Liver (tissue), 9 donors: ENCODE measurements around the gene FAAH. TPM values are rescaled to one million over a fixed set of nuclear protein-coding genes. Genes with fewer than 3 reads are reported as not detected.

Experiments
- DNase-seq: peaks from one replicate; pipeline ENCODE4 v3.0.0-alpha.2; 2017; ENCODE audit warnings: low spot score
- H3K27ac ChIP-seq, 2 donors: one replicate each; pipeline ENCODE4 v1.7.0; 2013; ENCODE audit warnings: inconsistent platforms in 2 of 2, low read length in 2 of 2, control low read depth in 1 of 2, low read depth in 1 of 2, mild to moderate bottlenecking in 1 of 2
- H3K27me3 ChIP-seq, 4 donors: one replicate each; pipeline versions ENCODE4 v1.6.1 to v1.7.0; 2013; ENCODE audit warnings: low read length in 3 of 4, inconsistent platforms in 1 of 4, mild to moderate bottlenecking in 1 of 4, moderate library complexity in 1 of 4; ENCODE audit not compliant: control insufficient read depth in 4 of 4, insufficient read depth in 4 of 4
- H3K36me3 ChIP-seq, 4 donors: one replicate each; pipeline versions ENCODE4 v1.6.1 to v1.7.0; 2013; ENCODE audit warnings: low read length in 3 of 4, mild to moderate bottlenecking in 3 of 4, low read depth in 1 of 4, moderate library complexity in 1 of 4; ENCODE audit not compliant: control insufficient read depth in 4 of 4, insufficient read depth in 3 of 4
- H3K4me1 ChIP-seq, 4 donors: one replicate each; pipeline versions ENCODE4 v1.6.1 to v1.7.0; 2013; ENCODE audit warnings: low read length in 3 of 4, mild to moderate bottlenecking in 3 of 4, moderate library complexity in 1 of 4; ENCODE audit not compliant: control insufficient read depth in 4 of 4, insufficient read depth in 4 of 4
- H3K4me3 ChIP-seq, 3 donors: one replicate each; pipeline versions ENCODE4 v1.6.1 to v1.7.0; 2013; ENCODE audit warnings: low read length in 3 of 3, control low read depth in 1 of 3, low read depth in 1 of 3, mild to moderate bottlenecking in 1 of 3
- H3K9ac ChIP-seq, 2 donors: one replicate each; pipeline ENCODE4 v1.7.0; 2013; ENCODE audit warnings: low read length in 2 of 2, mild to moderate bottlenecking in 2 of 2, moderate library complexity in 2 of 2, control low read depth in 1 of 2, low read depth in 1 of 2
- H3K9me3 ChIP-seq, 4 donors: one replicate each; pipeline versions ENCODE4 v1.6.1 to v1.7.0; 2013; ENCODE audit warnings: low read length in 3 of 4; ENCODE audit not compliant: control insufficient read depth in 4 of 4
- EGR1 ChIP-seq, 2 donors: IDR thresholded peaks; 2 replicates each; pipeline ENCODE4 v1.6.1; 2016 to 2018; ENCODE audit warnings: antibody characterized with exemption in 2 of 2, low read depth in 2 of 2
- FOXA1 ChIP-seq: IDR thresholded peaks from 2 replicates; pipeline ENCODE4 v1.6.1; 2016; ENCODE audit warnings: antibody characterized with exemption
- GABPA ChIP-seq, 2 donors: IDR thresholded peaks in 1 of 2; conservative IDR thresholded peaks in 1 of 2; 2 replicates each; pipeline ENCODE4 v1.6.1; 2016; ENCODE audit warnings: antibody characterized with exemption in 2 of 2, mild to moderate bottlenecking in 1 of 2, moderate library complexity in 1 of 2
- HNF4A ChIP-seq, 2 donors: conservative IDR thresholded peaks; 2 replicates each; pipeline ENCODE4 v1.6.1; 2016; ENCODE audit warnings: antibody characterized with exemption in 2 of 2, mild to moderate bottlenecking in 2 of 2
- HNF4G ChIP-seq: IDR thresholded peaks from 2 replicates; pipeline ENCODE4 v1.6.1; 2016; ENCODE audit warnings: antibody characterized with exemption
- JUND ChIP-seq, 2 donors: IDR thresholded peaks; 2 replicates each; pipeline ENCODE4 v1.6.1; 2016; ENCODE audit warnings: antibody characterized with exemption in 2 of 2
- NR2F2 ChIP-seq: IDR thresholded peaks from 2 replicates; pipeline ENCODE4 v1.6.1; 2016; ENCODE audit warnings: antibody characterized with exemption
- RAD21 ChIP-seq, 2 donors: IDR thresholded peaks; 2 replicates each; pipeline ENCODE4 v1.6.1; 2016; ENCODE audit warnings: antibody characterized with exemption in 2 of 2, mild to moderate bottlenecking in 2 of 2
- SP1 ChIP-seq: IDR thresholded peaks from 2 replicates; pipeline ENCODE4 v1.6.1; 2018; ENCODE audit warnings: antibody characterized with exemption, mild to moderate bottlenecking
- TAF1 ChIP-seq: conservative IDR thresholded peaks from 2 replicates; pipeline ENCODE4 v1.6.1; 2016; ENCODE audit warnings: antibody characterized with exemption, mild to moderate bottlenecking
- YY1 ChIP-seq: IDR thresholded peaks from 2 replicates; pipeline ENCODE4 v1.6.1; 2016; ENCODE audit warnings: antibody characterized with exemption, mild to moderate bottlenecking
- WGBS: extraction: QIAGEN DNeasy Blood & Tissue Kit; methylation state at CpG from one replicate; pipeline ENCODE4 v1.1.7; 2013; 5-methylcytosine and 5-hydroxymethylcytosine counted together
- polyA plus RNA-seq, 2 donors: library from polyadenylated mRNA; stranded (reverse) in 1 of 2; unstranded in 1 of 2; fragments of 200-250 nt in 1 of 2; fragments of >200 nt in 1 of 2; fragmentation: Nextera tagmentation in 1 of 2; extraction: Ambion mirVana in 1 of 2; gene quantifications; one replicate each; pipeline versions ENCODE4 v1.2.1 to v1.2.3, GENCODE V29; 2013 to 2015
- total RNA-seq, 2 donors: library from RNA; depleted of rRNA; stranded (reverse); fragments of >200 nt; gene quantifications; one replicate each; pipeline ENCODE4 v1.2.3, GENCODE V29; 2014
- TF ChIP-seq, protein P1 (sequence below): fragments of 150-350 bp; IDR thresholded peaks from 2 replicates; pipeline ENCODE4 v1.5.1; 2017; ENCODE audit warnings: improper control_type of control experiment, low read depth, low read length; ENCODE audit not compliant: missing input control
- TF ChIP-seq, protein P2 (sequence below): IDR thresholded peaks from 2 replicates; pipeline ENCODE4 v1.6.1; 2016; ENCODE audit warnings: antibody characterized with exemption
- TF ChIP-seq, protein P3 (sequence below): IDR thresholded peaks from 2 replicates; pipeline ENCODE4 v1.6.1; 2016; ENCODE audit warnings: antibody characterized with exemption
- donor health status: healthy.
- donor health status: healthy.
- donor health status: healthy.
- donor health status: healthy.
- donor health status: healthy.

FAAH gene
- total and polyA plus RNA-seq, 4 donors: 4.3 to 41.5 (median 22.1) TPM

DNA sequence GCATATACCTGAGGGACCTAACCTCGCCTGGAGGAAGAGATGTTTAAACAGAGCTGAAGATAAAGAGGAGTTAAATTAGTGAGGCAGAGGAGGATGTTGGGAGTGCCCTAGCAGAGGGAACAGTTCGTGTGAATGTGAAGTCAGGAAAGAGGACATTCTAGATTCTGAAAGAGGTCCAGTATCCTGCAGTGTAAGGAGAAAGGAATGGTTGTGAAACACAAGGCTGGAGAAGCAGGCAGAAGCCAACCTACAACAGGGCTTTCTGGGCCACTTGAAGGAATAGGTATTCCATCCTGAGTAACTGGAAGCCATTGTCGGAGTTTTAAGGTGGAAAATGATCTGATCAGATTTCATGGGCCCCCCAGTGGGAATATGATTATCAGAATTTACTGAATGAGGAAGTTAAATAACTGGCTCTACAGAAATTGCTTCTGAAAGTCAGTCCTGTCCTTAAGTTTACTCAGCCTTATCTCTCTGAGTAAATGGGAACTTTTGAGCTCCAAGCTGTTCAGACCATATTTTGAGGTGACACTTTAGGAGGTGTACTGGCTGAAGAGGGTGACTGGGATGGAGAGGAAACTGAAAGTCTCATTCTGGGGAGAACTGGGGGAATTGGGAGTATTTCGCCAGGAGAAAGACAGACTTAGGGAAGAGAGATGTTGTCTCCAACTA lies 24.4 kb upstream of the FAAH start:
- Histone ChIP-seq H3K36me3 (peaks cover 3 to 24% (median 11%) of the 10 kb centered on the region in 4 donors), H3K27ac (no peak overlapping the region), H3K4me1 (no peaks in the 10 kb centered on the region), H3K9me3 (no peaks in the 10 kb centered on the region), H3K27me3 (no peaks in the 10 kb centered on the region), H3K4me3 (no peak overlapping the region), H3K9ac (no peak overlapping the region)
- TF ChIP-seq JUND (IDR thresholded peaks at IDR 0.05) (no peak), HNF4G (no peak), YY1 (no peak), NR2F2 (no peak), GABPA (IDR thresholded peaks at IDR 0.05 in 1 of 2, conservative IDR thresholded peaks at IDR 0.05 in 1 of 2) (no peak), FOXA1 (no peak), EGR1 (IDR thresholded peaks at IDR 0.05; ENCODE audit: low read depth in 2 of 2) (no peak), HNF4A (conservative IDR thresholded peaks at IDR 0.05) (no peak)
- TF ChIP-seq, protein P1, sequence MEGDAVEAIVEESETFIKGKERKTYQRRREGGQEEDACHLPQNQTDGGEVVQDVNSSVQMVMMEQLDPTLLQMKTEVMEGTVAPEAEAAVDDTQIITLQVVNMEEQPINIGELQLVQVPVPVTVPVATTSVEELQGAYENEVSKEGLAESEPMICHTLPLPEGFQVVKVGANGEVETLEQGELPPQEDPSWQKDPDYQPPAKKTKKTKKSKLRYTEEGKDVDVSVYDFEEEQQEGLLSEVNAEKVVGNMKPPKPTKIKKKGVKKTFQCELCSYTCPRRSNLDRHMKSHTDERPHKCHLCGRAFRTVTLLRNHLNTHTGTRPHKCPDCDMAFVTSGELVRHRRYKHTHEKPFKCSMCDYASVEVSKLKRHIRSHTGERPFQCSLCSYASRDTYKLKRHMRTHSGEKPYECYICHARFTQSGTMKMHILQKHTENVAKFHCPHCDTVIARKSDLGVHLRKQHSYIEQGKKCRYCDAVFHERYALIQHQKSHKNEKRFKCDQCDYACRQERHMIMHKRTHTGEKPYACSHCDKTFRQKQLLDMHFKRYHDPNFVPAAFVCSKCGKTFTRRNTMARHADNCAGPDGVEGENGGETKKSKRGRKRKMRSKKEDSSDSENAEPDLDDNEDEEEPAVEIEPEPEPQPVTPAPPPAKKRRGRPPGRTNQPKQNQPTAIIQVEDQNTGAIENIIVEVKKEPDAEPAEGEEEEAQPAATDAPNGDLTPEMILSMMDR: no peak
- TF ChIP-seq, protein P2, sequence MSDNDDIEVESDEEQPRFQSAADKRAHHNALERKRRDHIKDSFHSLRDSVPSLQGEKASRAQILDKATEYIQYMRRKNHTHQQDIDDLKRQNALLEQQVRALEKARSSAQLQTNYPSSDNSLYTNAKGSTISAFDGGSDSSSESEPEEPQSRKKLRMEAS: no peak
- no peak for DNase-seq
- WGBS: 83% methylated on average over 4 of the region's 4 CpGs

DNA sequence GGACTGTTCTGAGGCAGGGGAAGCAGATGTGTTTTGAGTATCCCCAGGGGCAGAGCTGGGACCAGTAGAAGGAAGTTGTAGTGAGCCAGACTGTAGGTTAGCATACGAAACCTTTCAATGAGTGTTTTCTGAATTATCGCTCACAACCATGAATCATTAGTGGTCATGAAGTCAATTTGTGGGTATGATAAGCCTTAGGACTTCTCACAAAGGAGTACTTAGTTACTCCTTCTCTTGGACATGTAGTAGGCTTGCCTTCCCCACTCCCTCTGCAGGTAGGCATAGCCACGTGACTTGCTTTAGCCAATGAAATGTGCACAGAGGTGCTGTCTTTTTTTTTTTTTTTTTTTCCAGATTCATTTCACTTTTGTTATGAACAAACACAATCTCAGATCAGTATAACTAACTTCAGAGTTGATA lies 23.9 kb upstream of the FAAH start:
- H3K4me3 ChIP-seq: no peak overlapping the region
- H3K36me3 ChIP-seq: peaks cover 3 to 19% (median 9%) of the 10 kb centered on the region in 4 donors
- no peak for DNase-seq
- 87% methylated on average over 3 of the region's 3 CpGs for WGBS
- TF ChIP-seq FOXA1 (no peak), TAF1 (no peak), HNF4A (conservative IDR thresholded peaks at IDR 0.05) (no peak), RAD21 (IDR thresholded peaks at IDR 0.05) (no peak), NR2F2 (no peak), JUND (IDR thresholded peaks at IDR 0.05) (no peak), YY1 (no peak), EGR1 (IDR thresholded peaks at IDR 0.05; ENCODE audit: low read depth in 2 of 2) (no peak), SP1 (no peak)
- TF ChIP-seq, protein P2: no peak
- TF ChIP-seq, protein P1: no peak
- TF ChIP-seq, protein P3, sequence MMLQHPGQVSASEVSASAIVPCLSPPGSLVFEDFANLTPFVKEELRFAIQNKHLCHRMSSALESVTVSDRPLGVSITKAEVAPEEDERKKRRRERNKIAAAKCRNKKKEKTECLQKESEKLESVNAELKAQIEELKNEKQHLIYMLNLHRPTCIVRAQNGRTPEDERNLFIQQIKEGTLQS: no peak
- no peaks in the 10 kb centered on the region for H3K4me1 ChIP-seq
- no peak overlapping the region for H3K27ac ChIP-seq
- H3K9ac ChIP-seq: no peak overlapping the region
- H3K27me3 ChIP-seq: no peaks in the 10 kb centered on the region
- no peaks in the 10 kb centered on the region for H3K9me3 ChIP-seq
